GM21737 (cell line): Measurements from ENCODE around the gene BMF.
"Not testable (repeated sequence)": the region's sequence is repeated elsewhere in the genome, so short reads cannot be mapped to it uniquely, and the experiment has no call there.

Experiments
- ATAC-seq: cut with Tn5 transposase; IDR thresholded peaks from one replicate; pipeline ENCODE4 v1.9.1; 2021; ENCODE audit warnings: mild to moderate bottlenecking, moderate library complexity; ENCODE audit not compliant: unreplicated experiment

The BMF gene

DNA sequence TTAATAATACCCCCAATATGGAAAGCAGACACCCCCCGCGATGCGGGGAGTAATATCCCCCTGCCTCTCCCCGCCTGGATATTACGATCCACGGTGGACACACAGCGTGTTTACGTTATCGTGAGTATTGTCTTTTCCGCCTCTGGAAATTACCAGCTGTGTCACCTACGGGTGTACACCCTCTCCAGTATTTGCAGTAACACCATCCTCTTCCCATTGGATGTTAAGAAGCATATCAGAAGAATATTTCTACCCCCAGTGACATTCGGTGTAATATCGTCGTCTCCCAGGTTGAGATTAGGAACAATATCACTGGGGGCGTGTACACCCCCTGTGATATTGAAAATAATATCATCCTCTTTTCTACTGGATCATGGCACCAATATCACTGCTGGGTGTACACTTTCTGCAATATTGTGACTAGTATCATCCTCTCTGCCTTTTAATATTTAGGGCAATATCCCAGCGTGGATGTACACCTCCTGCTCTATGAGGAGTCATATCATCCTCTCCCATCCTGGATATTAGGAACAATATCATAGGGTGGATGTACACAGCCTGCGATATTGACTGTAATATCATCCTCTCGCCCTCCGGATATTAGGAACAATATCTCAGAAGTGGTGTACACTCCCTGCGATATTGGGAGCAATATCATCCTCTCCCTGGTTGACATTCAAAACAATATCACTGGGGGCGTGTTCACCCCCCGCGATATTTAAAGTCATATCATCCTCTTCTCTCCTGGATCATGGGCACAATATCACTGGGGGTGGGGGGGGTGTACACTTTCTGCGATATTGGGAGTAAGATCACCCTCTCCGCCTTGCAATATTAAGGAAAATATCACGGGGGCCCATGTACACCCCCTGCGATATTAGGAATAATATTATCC, 20.3 kb upstream of the BMF start:
- no peak for ATAC-seq

DNA sequence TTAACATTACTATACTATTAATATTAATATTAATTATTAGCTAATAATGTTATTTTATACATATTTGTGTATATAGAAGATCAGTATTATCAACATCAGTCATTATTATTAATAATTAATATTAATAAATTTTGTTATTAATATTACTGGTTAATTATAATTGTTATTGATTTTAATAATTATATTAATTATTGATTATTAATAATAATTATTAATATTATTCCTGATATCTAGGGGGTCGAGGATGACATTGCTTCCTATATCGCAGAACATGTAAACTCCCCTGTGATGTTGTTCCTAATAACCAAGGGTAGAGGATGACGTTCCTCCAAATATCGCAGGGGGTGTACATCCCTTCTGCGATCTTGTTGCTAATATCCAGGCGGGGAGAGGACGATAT, 17.3 kb upstream of the BMF start:
- ATAC-seq = no peak

DNA sequence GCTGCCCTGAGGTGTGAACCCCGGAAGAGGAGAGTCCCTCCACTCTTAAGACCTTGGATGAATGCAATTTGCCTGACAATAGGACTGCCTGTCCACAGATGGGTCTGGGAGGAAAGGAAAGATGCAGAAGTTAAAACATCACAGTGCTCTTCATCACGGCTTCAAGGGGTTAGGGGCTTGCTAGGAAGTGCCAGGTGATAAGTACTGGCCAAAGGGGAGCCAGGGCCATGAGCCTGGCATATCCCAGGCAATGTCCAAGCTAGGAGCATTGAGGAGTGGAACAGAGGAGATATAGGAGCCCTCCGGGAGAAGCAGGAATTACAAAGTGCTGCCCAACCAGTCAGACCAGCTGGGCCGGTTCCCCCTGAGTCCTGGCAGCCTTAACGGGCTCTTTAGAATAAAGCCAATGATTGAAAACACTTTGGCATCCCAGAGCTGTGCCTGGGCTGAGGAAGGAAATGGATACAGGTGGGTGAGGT, 16.2 kb upstream of the BMF start:
- ATAC-seq = not testable (repeated sequence)

DNA sequence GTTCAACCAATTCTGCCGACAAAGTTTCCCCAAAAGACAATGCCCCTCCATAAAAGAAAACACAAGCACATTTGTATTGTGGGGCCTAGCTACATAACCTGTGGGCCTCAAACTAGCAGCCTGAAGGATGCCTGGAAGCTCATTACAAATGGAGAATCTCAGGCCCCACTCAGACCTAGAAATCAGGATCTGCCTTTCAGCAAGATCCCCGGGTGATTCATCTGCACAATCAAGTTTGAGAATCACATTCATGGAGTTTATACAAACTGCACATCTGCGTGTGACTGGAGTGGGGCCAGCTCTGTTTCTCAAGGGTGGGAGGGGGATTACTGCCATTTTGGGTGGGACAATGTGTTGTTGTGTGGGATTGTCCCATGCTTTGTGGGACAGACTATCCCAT, 15.7 kb upstream of the BMF start:
- not testable (repeated sequence) for ATAC-seq

DNA sequence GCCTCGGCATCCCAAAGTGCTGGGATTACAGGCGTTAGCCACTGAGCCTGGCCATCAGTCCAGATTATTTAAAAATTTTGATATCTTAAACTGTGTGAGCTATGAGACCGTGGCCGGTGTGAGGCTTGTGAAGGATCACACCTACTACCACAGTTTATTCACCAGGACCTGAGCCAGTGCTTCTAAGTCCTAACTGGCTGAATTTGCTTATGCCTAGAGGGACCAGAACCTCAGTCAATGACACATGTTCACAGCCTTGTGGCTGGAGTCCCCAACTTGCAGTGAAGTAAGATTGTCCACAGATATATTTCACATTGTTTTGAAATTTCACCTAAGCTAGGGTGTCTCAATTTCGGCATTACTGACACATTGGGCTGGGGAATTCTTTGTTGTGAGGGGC, 15.2 kb upstream of the BMF start:
- not testable (repeated sequence) for ATAC-seq

DNA sequence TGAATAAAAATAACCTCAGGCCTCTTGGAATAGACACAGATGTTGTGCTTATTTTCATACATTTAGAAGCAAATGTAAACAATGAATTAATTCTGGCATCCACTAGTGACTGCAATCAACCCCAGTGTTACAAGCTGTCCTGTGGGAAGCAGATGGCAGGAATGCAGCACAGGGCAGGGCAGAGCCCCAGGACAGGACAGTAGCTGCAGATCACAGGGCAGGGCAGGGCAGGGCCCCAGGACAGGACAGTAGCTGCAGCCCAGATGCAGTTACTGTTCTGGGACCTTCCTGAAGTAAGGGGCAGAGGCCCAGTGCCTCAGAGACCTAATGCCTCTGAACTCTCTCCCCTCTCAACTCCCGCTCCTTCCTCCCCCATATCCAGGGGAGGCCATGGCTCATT, 14.3 kb upstream of the BMF start:
- not testable (repeated sequence) for ATAC-seq

DNA sequence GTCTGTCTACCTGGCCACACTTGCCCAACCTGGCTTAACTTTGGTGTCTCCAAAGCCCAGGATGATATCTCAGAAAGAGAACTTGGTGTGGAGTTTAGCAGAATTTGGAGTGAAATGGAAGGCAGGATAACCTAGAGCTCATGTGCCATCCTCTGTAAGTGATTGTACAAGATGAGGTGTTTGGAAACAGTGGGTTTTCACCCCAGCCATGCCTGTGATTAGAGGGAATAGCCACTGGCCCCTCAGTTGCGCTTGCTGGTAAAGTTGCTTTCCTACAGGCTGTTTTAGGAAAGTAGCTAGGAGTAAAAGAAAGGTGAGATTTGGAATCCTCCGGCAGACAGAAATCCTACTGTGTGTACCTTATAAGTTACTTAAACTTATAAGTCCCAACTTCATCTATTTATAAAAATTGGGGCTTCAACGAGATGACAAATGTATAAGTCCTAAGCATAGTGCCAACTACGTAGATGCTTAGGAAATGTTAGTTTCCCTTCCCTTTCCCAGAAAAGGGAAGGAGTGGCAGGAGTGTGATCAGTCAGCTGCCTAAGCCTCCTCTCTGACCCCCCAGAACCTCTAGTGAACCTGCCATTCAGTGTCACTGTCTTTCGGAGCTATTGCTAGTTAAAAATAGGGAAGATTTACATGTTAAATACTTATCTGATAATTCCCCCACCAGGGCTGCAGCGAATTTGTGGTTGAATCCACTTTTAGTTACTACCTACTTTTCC, 13.4 kb upstream of the BMF start:
- ATAC-seq = no peak

DNA sequence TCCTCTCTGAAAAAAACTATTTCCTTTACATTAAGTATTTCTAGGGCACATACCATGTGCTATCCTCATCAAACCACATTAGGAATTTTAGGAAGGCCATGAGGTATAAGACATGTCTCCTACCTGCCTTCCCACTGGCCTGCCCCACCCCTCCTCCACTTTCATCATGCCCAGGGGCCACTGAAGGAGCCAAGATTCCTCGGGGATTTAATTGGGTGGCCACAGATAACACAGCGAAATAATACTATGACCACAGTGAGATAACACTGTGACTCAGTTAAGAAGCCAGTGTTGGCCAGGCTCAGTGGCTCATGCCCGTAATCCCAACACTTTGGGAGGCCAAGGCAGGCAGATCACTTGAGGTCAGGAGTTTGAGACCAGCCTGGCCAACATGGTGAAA, 9.8 kb upstream of the BMF start:
- no peak for ATAC-seq

DNA sequence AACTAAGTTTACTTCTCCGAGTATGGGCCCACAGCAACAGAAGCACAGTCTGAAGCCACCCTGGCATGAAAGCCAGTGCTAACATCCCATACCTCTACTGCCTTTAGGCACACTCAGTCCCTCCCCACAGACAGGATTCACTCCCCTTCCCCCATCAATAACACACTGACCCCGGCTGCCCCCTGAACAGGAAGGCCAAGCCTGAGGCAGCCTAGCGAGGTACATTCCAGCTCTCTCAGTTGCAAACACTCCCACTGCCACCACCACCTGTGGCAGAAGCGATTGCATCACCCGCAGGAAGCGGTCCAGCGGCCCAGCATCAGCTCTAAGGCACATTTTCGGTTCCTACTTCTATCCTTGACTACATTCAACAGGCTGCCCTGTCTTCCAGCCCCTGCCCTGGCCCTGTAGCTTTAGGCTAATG, 7.0 kb upstream of the BMF start:
- peak; percentile 82 for ATAC-seq

DNA sequence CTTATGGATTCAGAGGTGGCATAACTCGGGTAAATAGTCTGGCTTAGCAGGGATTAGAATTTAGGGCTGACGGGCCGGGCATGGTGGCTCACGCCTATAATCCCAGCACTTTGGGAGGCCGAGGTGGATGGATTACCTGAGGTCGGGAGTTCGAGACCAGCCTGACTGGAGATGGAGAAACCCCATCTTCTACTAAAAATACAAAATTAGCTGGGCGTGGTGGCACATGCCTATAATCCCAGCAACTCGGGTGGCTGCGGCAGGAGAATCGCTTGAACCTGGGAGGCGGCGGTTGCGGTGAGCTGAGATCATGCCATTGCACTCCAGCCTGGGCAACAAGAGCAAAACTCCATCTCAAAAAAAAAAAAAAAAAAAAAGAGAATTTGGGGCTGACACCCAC, 6.4 kb upstream of the BMF start:
- ATAC-seq = not testable (repeated sequence)

DNA sequence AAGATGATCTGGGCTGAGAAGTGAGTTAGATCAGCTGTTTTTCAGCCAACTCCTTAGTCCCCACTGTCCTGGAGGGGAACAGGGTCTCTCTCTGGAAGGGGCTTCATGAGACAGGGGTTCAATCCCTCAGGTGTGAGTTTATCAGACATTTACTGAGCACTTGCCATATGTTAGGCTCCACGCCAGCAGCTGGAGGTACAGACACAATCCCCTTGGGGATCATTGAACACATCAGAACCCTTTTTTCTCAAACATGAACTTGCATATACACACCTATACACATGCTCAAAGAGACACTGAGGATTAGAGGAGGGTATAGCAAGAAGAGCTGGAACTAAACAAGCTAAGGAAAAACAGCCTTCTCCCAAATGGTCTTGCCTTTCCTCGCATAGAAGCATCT, 5.5 kb upstream of the BMF start:
- ATAC-seq = no peak

DNA sequence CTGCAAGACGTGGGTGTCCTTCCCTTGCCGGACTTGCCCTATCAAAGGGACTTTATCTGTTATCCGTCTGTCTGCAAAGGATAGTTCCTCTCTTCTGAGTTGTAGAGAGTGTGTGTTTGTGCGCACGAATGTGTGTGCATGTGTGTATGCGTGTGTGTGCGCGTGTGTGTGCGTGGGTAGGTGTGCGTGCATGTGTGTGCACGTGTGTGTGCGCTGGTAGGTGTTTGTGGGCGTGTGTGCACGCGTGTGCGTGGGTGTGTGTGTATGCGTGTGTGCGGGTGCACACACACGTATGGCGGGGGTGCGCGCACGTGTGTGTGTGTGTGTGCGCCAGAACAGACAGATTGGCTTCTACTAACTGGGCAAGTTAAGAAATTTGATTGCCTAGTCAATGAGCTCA, 4.1 kb upstream of the BMF start:
- ATAC-seq = no peak

DNA sequence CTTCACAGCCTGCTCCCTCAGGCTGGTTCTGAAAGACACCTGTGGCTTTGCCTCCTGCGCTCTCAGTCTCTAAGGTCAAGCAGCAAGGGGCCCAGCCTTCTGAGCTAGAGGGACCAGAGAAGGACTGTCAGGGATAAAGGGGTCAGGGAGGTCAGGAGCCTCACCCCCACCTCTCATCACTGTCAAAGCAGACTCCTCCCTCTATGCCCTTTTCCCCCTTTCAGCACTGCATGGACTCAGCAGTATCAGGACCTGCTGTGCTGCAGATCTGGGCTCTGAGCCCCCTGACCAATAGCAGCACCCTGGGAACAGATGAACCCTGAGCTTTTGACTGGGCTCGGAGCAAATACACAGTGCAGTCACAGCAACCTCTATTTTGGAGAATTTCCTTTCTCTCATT, 3.2 kb upstream of the BMF start:
- no peak for ATAC-seq

DNA sequence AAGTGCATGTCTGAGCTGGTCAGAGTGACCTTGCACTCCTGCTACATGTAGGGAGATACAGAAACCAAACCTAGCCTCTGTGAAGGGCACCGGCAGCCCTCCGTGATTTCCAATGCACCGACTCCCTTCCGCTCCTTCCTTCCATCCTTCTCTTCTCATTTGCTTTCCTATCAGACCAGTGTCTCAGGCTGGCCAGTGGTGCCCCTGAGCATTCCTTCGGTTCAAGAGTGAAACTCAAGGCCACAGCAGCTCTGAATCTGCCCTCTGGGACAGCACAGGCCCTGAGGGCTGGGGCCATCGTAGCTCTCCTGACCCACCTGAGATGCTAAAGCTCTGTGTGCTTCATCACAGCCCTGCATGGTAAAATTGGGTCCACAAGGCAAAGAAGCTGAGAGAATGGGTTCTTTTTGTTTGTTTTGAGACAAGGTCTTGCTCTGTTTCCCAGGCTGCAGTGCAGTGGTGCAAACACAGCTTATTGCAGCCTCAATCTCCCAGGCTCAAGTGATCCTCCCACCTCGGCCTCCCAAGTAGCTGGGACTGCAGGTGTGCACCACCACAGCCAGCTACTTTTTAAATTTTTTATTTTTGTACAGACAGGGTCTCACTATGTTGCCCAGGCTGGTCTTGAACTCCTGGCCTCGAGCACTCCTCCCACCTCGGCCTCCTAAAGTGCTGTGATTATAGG, 2.3 kb upstream of the BMF start:
- no peak for ATAC-seq

DNA sequence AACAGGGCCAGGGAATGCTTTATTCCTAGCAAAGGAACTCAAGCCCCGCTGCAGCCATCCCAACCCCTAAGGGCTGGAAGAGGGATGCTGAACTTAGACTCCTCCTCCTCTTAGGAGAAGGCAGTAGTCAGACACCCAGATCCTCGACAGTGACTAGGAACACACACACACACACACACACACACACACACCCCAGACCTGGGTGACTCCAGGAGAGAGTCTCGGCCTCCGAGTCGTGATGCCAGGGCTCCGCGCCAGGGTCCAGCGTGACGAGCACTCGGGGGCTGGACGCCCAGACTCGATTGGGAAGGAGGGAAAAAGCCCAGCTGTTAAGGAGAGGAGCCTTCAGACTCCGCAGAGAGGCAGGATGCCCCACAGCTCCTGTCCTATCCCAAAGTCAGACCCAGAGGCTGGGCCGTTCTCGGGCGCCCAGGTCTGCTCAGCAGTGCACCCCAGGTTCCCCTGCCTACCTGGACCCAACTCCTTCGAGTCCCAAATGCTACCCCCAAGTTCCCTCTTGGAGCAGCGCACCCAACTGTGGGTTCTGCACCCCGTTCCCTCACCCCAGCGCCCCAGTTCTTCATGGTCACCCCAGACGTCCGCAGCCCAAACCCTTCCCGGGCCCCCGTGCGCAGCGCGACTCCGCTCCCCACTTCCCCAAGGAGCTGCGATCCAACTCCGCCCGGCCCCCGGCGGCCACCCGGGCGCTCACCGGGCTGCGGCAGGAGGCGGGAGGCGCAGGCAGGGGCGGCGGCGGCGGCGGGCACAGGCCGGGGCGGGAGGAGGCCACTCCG, 421 bp downstream of the BMF start:
- no peak for ATAC-seq

DNA sequence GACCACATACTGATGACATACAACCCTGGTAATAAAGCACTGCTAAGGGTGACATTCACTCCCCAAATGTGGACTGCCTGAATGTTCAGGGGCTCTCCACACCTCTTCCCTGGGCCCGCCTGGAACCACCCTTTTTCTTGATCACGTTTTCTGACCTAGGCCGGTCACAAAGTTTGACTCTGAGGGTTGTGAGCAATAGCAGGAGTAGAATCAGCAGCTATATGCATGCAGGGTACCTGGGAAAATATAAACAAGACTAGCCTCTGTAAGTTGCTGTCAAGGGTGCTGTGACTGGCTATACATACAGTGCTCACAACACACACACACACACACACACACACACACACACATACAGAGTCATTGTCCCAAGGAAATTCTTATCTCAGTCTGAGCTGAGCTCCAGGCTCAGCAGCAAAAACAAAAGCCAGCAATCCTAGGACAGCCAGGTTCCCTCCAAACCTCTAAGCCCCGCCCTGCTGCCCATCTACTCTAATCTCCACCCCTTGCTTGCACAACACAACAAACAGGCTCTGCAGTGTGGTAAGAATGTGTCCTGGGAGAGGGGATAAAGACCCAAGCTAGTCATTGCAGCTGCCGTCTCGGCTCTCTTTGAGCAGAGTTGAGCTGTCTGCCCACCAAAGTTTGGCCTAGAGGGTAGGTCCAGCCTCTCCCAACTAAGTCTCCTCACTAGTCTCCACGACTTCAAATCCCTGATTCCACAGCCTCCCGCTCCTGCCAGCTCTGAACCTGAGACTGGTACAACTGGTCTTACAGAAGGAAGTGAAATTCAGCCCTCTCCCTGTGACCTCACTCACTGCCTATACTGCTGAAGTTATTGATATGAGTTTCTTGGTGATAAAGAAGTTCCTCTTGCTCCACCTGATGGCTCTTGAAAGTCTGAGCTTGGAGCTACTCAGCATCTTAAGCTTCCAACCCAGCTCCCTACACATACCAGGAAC, 2.2 kb downstream of the BMF start:
- peak; percentile 35 for ATAC-seq

DNA sequence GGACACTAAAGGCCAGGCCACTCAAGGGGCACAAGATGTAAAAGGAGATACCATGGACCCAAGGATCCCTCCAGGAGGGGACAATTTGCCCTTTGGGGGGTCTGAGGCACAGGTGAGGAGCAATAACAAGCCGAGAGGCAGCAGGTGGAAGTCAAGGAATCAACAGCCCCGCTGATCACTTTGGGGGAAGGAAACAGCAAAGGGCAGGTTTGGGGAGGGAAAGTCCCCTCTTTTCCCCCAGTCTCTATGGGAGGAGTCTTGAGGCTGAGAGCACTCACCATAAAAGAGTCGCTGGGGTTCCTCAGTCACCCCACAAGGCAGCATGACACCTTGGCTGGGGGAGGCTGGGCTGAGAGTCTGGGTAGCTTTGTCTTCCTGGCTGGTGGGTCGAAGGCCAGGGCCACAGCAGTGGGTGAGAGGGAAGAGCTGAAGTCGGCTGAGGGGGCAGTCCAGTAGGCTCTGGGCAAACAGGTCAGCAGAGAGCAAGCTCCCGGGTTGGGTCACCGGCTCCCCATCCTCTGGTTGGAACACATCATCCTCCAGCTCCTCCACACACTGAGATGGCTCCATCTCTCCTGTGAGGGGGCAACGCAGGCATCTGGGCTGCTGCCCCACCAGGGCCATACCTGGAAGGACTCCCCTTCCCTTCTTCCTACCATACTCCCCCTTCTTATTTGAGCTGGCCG, 3.0 kb downstream of the BMF start:
- ATAC-seq = no peak

DNA sequence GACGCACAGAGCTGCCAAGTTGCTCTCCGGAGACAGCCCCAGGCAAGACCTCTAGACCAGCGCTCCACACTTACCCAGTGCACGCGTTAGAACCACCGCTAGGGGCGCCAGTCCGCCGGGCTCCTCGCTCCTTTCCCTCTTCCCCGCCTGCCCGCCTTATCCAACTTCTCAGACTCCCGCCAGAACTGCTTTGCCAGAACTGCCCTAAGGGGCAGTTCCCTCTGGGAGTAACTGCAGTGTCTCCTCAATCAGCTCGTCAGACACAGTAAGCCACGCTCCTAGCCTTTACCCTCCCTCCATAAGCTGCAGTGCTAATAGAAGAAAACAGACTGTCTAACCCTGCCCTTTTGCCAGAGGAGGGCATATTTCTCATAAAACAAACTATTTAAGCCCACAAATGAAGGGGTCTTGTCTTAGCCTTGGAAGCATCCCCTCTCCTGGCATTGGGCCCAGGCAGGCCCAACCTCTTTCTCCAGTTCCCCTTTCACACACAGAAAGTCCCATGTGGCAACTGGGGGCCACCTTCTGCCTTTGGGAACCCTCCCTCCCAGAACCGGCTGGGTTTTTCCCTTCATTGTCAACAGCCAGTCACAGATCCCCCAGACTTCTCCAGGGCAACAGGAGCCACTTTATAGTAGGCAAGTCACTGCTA, 3.7 kb downstream of the BMF start:
- no peak for ATAC-seq
